Measurements from ENCODE around the gene NPY5R.

- TF ChIP-seq CTCF (conservative IDR thresholded peaks at IDR 0.05; ENCODE audit: low read depth, low read length), result peak; percentile 51
- no peak for TF ChIP-seq EZH2 (IDR thresholded peaks at IDR 0.05; ENCODE audit: borderline replicate concordance, low read depth, low read length, poor library complexity, severe bottlenecking)
These were observed 11.9 kb upstream of the NPY5R start for GRCh38 chr4:163331629-163332376.

Data from A673 (cell line).